22Rv1 (cell line): ENCODE data around the gene ANKS1B.

Experiments used
- CTCF ChIP-seq: fragments of 450-650 bp; IDR thresholded peaks from 2 replicates; pipeline ENCODE4 v1.5.1; 2017; ENCODE audit warnings: mild to moderate bottlenecking
- ZFX ChIP-seq: fragments of 450-650 bp; IDR thresholded peaks from 2 replicates; pipeline ENCODE4 v1.6.1; 2017; ENCODE audit warnings: antibody characterized with exemption, borderline replicate concordance

- no peak for TF ChIP-seq CTCF
- TF ChIP-seq ZFX, result no peak
Observed at GRCh38 chr12:99505805-99506204, 478.9 kb downstream of the ANKS1B start.
